HepG2 (cell line): ENCODE results near the gene DNAI4. TPM values are rescaled to one million over a fixed set of nuclear protein-coding genes. Genes with fewer than 3 reads are reported as not detected.

Experiments
- ATAC-seq: fragments of 200-7000 bp; cut with Tn5 transposase; 3 replicates; pipeline ENCODE4 v1.9.1; 2020; ENCODE audit warnings: mild to moderate bottlenecking, moderate library complexity
- BruUV-seq: library from RNA; stranded (reverse); fragments of 400-500 nt; replicated peaks from 2 replicates; lab custom pipeline; 2021; lab: Mats Ljungman, UMichigan
- CTCF ChIA-PET: fragments of 300-600 bp; formaldehyde crosslinking; extraction: SDS; loops from one replicate; lab custom pipeline; 2021; ENCODE audit warnings: low total read pairs, inconsistent platforms, low intra/inter-chr PET ratio; lab: Yijun Ruan, JAX
- POLR2A ChIA-PET: fragments of 350-600 bp; sonication (Branson Sonifier 250); formaldehyde crosslinking; loops from one replicate; lab custom pipeline; 2020; ENCODE audit warnings: antibody characterized with exemption, inconsistent platforms; lab: Yijun Ruan, JAX
- DNase-seq: peaks from one replicate; pipeline ENCODE4 v3.0.0-alpha.2; 2015; ENCODE audit warnings: low spot score
- FAIRE-seq: peaks from 3 replicates; lab custom pipeline; 2011; peaks lifted over from hg19 to GRCh38; lab: Jason Lieb, UNC
- H2AFZ ChIP-seq: one replicate; pipeline ENCODE4 v1.6.1; 2011; ENCODE audit warnings: low read length, inconsistent platforms
- H3K27ac ChIP-seq: fragments of 300-600 bp; 3 replicates; pipeline ENCODE4 v1.8.0; 2011; ENCODE audit warnings: mixed run types, mild to moderate bottlenecking, mixed read lengths, low read length, inconsistent platforms; ENCODE audit not compliant: insufficient read depth; ENCODE audit errors: extremely low read length
- H3K27me3 ChIP-seq, 2 experiments: fragments of 200-600 bp in 1 of 2; 2 replicates in 1 of 2; 3 replicates in 1 of 2; pipeline versions ENCODE4 v1.6.0 to v1.8.0; 2011; ENCODE audit warnings: low read length in 2 of 2, mild to moderate bottlenecking in 2 of 2, moderate library complexity in 2 of 2, inconsistent platforms in 1 of 2; ENCODE audit not compliant: insufficient read depth in 2 of 2, control insufficient read depth in 1 of 2
- H3K36me3 ChIP-seq, 2 experiments: fragments of 200-600 bp in 1 of 2; replicated peaks in 1 of 2; 2 replicates in 1 of 2; 3 replicates in 1 of 2; pipeline versions ENCODE4 v1.5.1 to v1.8.0; 2011; ENCODE audit warnings: low read length in 2 of 2, inconsistent platforms in 1 of 2; ENCODE audit not compliant: insufficient read depth in 2 of 2, control insufficient read depth in 1 of 2
- H3K4me1 ChIP-seq: 2 replicates; pipeline ENCODE4 v1.5.1; 2012; ENCODE audit warnings: low read length, inconsistent platforms; ENCODE audit not compliant: insufficient read depth
- H3K4me2 ChIP-seq: 2 replicates; pipeline ENCODE4 v1.6.0; 2011; ENCODE audit warnings: low read depth, low read length, inconsistent platforms
- H3K4me3 ChIP-seq, 3 experiments: fragments of 200-600 bp in 1 of 3; sonication (generic), shearing (Covaris generic) in 1 of 3; replicated peaks in 1 of 3; 2 replicates each; pipeline ENCODE4 v1.5.1; 2011 to 2016; ENCODE audit warnings: low read length in 3 of 3, inconsistent platforms in 2 of 3, low read depth in 2 of 3, mild to moderate bottlenecking in 2 of 3, control low read depth in 1 of 3, mixed read lengths in 1 of 3; ENCODE audit not compliant: insufficient read depth in 1 of 3
- H3K79me2 ChIP-seq: one replicate; pipeline ENCODE4 v1.6.1; 2011; ENCODE audit warnings: low read length, inconsistent platforms; ENCODE audit not compliant: insufficient read depth
- H3K9ac ChIP-seq: 2 replicates; pipeline ENCODE4 v1.6.0; 2011; ENCODE audit warnings: mild to moderate bottlenecking, low read depth, low read length, inconsistent platforms; ENCODE audit not compliant: insufficient read depth
- H3K9me3 ChIP-seq: 2 replicates; pipeline ENCODE4 v1.5.1; 2012; ENCODE audit warnings: mild to moderate bottlenecking, low read length
- H4K20me1 ChIP-seq: 2 replicates; pipeline ENCODE4 v1.6.0; 2011; ENCODE audit warnings: inconsistent platforms, mild to moderate bottlenecking, low read length, moderate library complexity; ENCODE audit not compliant: insufficient read depth
- ARID3A ChIP-seq: IDR thresholded peaks from 2 replicates; pipeline ENCODE4 v1.6.1; 2012; ENCODE audit warnings: low read depth, low read length, improper control_type of control experiment
- ASH2L ChIP-seq: fragments of 300-600, 200-600 bp; sonication (generic); IDR thresholded peaks from 2 replicates; pipeline ENCODE4 v1.7.0; 2017; ENCODE audit warnings: low read depth, mild to moderate bottlenecking, moderate library complexity, mixed read lengths, low read length; ENCODE audit not compliant: insufficient read length
- HNF4A ChIP-seq: sonication (generic); formaldehyde crosslinking; IDR thresholded peaks from 2 replicates; pipeline ENCODE4 v1.4.0; 2020; ENCODE audit warnings: missing genetic modification reagents
- RAD21 ChIP-seq: fragments of 450-650 bp; formaldehyde crosslinking; IDR thresholded peaks from 2 replicates; pipeline ENCODE4 v1.5.0; 2020; ENCODE audit warnings: mild to moderate bottlenecking
- SAP130 ChIP-seq: IDR thresholded peaks from 2 replicates; pipeline ENCODE4 v1.6.1; 2016; ENCODE audit warnings: low read depth
- TFAP4 ChIP-seq: sonication (generic); IDR thresholded peaks from 2 replicates; pipeline ENCODE4 v1.6.1; 2016; ENCODE audit warnings: low read depth, borderline replicate concordance
- ZNF326 ChIP-seq: sonication (generic); formaldehyde crosslinking; IDR thresholded peaks from 2 replicates; pipeline ENCODE4 v1.4.0; 2020; ENCODE audit warnings: missing genetic modification reagents, borderline replicate concordance
- ZNF710 ChIP-seq: sonication (generic); formaldehyde crosslinking; IDR thresholded peaks from 2 replicates; pipeline ENCODE4 v1.5.0; 2020; ENCODE audit warnings: mild to moderate bottlenecking, missing genetic modification reagents, borderline replicate concordance
- WGBS: methylation state at CpG from one replicate; pipeline ENCODE4 v1.1.6; 2017; ENCODE audit warnings: low lambda C conversion rate; 5-methylcytosine and 5-hydroxymethylcytosine counted together
- in situ Hi-C: cut with HindIII; loops from 2 replicates; pipeline ENCODE4 v1.10.0; 2017; ENCODE audit warnings: low pct_unique_long_range_greater_than_20kb; ENCODE audit not compliant: extremely low pct_ligation_motif_present
- intact Hi-C: fragments of 100-400 bp; cut with micrococcal nuclease; formaldehyde crosslinking; loops from one replicate; pipeline ENCODE4 v1.10.0; 2022; ENCODE audit not compliant: unreplicated experiment
- polyA plus RNA-seq, 8 experiments: library from polyadenylated mRNA; depleted of rRNA in 3 of 8; stranded (reverse) in 7 of 8; unstranded in 1 of 8; fragments of >200 nt; fragmentation: Illumina TruSeq in 4 of 8; extraction: Trizol in 4 of 8; gene quantifications; 2 replicates each; pipeline versions ENCODE4 v1.2.1 to v1.2.3, GENCODE V29; 2011 to 2016; ENCODE audit warnings: low read depth in 4 of 8, missing spikeins in 1 of 8, mixed read lengths in 1 of 8; ENCODE audit not compliant: insufficient read depth in 1 of 8
- total RNA-seq, 5 experiments: library from RNA; depleted of rRNA; stranded (reverse); fragments of >200 nt; fragmentation: Illumina TruSeq; extraction: Trizol; gene quantifications; 2 replicates each; pipeline ENCODE4 v1.2.3, GENCODE V29; 2016; ENCODE audit warnings: low read depth in 1 of 5
- TF ChIP-seq, protein P1 (sequence below): IDR thresholded peaks from 2 replicates; pipeline ENCODE4 v1.6.1; 2016; ENCODE audit warnings: low read depth

DNAI4 gene
- total and polyA plus RNA-seq, 2 of the 13 experiments (the other 11 are each of a cell fraction or from before 2014, with no cell fraction given) = 0.04 to 0.08 TPM

DNA sequence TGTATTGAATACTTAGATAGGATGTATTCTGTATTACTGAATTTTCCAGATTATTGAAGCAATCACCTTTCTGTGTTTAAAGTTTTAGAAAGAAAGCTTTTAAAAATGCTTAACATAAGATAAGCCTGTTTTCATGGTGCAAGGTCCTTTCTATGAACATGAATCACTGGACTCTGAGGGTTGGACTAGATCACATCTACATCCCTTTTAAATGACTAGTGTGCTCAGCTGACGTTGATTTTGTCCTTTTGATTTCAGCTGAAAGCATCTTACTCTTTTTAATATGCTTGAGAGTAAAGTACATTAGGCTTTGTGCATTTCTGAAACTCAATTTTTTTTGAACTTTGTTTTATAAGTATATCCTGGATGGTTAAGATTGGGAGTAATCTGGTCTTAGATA is 16.3 kb upstream of the DNAI4 start:
- 66% methylated on average over 1 of the region's 1 CpG for WGBS
- DNase-seq (peak; percentile 46), FAIRE-seq (no peak), ATAC-seq (peak; percentile 71)
- Histone ChIP-seq H3K4me1 (peaks cover 73% of the 10 kb centered on the region), H3K9me3 (no peaks in the 10 kb centered on the region), H3K27me3 (no peaks in the 10 kb centered on the region), H3K4me2 (no peak overlapping the region), H4K20me1 (no peaks in the 10 kb centered on the region; the same call in none of the 2 replicates), H3K27ac (peak overlapping the region; percentile 30), H3K36me3 (peaks cover 0 to 4% of the 10 kb centered on the region in 2 experiments; a peak in 3 of 5 replicates), H3K9ac (no peak overlapping the region), H3K4me3 (no peak overlapping the region), H3K79me2 (peaks cover 77% of the 10 kb centered on the region), H2AFZ (no peak overlapping the region)
- CTCF ChIA-PET = no interaction called here
- in situ Hi-C loops (loop anchor here (25.0 kb wide), 1 partner anchor 471 kb away; no protein-coding TSS in a partner anchor), intact Hi-C loops (no loop called here)
- TF ChIP-seq SAP130 = 0 out of 2 replicates have a peak, but pooled peaks have one; percentile 18
- 0 out of 2 replicates have a peak, but pooled peaks have one; percentile 24 for TF ChIP-seq TFAP4
- TF ChIP-seq, protein P1, sequence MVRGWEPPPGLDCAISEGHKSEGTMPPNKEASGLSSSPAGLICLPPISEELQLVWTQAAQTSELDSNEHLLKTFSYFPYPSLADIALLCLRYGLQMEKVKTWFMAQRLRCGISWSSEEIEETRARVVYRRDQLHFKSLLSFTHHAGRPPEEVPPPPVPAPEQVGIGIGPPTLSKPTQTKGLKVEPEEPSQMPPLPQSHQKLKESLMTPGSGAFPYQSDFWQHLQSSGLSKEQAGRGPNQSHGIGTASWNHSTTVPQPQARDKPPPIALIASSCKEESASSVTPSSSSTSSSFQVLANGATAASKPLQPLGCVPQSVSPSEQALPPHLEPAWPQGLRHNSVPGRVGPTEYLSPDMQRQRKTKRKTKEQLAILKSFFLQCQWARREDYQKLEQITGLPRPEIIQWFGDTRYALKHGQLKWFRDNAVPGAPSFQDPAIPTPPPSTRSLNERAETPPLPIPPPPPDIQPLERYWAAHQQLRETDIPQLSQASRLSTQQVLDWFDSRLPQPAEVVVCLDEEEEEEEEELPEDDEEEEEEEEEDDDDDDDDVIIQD (CRISPR knock-in tag) = 0 out of 2 replicates have a peak, but pooled peaks have one; percentile 10
- TF ChIP-seq ZNF326 (CRISPR knock-in tag) = no peak
- TF ChIP-seq ARID3A = peak; percentile 41; the same call in 1 of the 2 replicates
- no peak for TF ChIP-seq RAD21 (CRISPR knock-in tag)
- no peak for TF ChIP-seq ZNF710 (CRISPR knock-in tag)
- peak; percentile 4 for TF ChIP-seq ASH2L
- TF ChIP-seq HNF4A (CRISPR knock-in tag) = 0 out of 2 replicates have a peak, but pooled peaks have one; percentile 12
- POLR2A ChIA-PET = interaction anchor here (0.8 kb wide), 1 partner anchor 11 kb away, joined by 3 read pairs; no protein-coding TSS in a partner anchor
- BruUV-seq = no TSS peak
